Heart left ventricle (tissue), 13 donors: ENCODE data around the gene CC2D2A.

Experiments used
- CTCF ChIP-seq, 12 donors: fragments of 200-600 bp; sonication (generic) in 4 of 12; IDR thresholded peaks; one replicate each; pipeline versions ENCODE4 v1.5.0 to v1.8.0; 2018 to 2022; ENCODE audit warnings: antibody characterized with exemption in 12 of 12, mild to moderate bottlenecking in 5 of 12
- POLR2A ChIP-seq, 2 donors: fragments of 450-650 bp; IDR thresholded peaks; one replicate each; pipeline ENCODE4 v1.6.1; 2017; ENCODE audit warnings: antibody characterized with exemption in 2 of 2, mild to moderate bottlenecking in 2 of 2, moderate library complexity in 2 of 2
- donor health status: ischemic (EF 13 %, LVEDD 7.1; RV severe dilation, severe dysfunction).
- donor health status: DM: no; HTN: yes; CAD: no.
- donor health status: DM: no; HTN: no; CAD: no.
- donor health status: ischemic (EF 25% LVEDD 6.9; RV normal size, moderate dysfunction).
- donor health status: ischemic (EF 25% LVEDD 5.7; RV mildly dilated, moderate dysfunction).
- donor health status: ischemic (EF 35%, LVEDD 5.7; RV mildly dilated, moderate dysfunction).
- donor health status: nonischemic (EF 11% LVEDD 7.7; RV severe dilation, severe dysfunction).
- donor health status: DM: yes; HTN: yes; CAD: no.
- donor health status: PGD.
- donor health status: ischemic (EF 29% LVEDD 5.4; RV normal size, mild dysfunction).
- donor health status: nonischemic (EF 23%, LVEDD 6.1; RV moderate dilation, normal function).

- no peak for TF ChIP-seq CTCF (IDR thresholded peaks at IDR 0.05)
- no peak for TF ChIP-seq POLR2A (IDR thresholded peaks at IDR 0.05)
Observed at GRCh38 chr4:15479913-15480185, 10.2 kb downstream of the CC2D2A start.
